ENCODE data around the gene DAAM2. TPM values are rescaled to one million over a fixed set of nuclear protein-coding genes. Genes with fewer than 3 reads are reported as not detected.

DAAM2 gene
- total RNA-seq, 6 experiments from 2014 or later: 2.2 to 9.0 (median 8.0) TPM

- Mint-ChIP-seq H3K27me3 (ENCODE audit: insufficient read depth) (peaks cover 5% of the 10 kb centered on the region; the same call in 1 of the 2 replicates), H3K27ac (peak overlapping the region; percentile 90), H3K4me3 (peak overlapping the region; percentile 67), H3K9me3 (no peaks in the 10 kb centered on the region), H3K36me3 (ENCODE audit: low read depth) (no peaks in the 10 kb centered on the region), H3K4me1 (ENCODE audit: low read depth) (peaks cover 14% of the 10 kb centered on the region)
- DNase-seq: peak; percentile 91
- TF ChIP-seq, protein P1, sequence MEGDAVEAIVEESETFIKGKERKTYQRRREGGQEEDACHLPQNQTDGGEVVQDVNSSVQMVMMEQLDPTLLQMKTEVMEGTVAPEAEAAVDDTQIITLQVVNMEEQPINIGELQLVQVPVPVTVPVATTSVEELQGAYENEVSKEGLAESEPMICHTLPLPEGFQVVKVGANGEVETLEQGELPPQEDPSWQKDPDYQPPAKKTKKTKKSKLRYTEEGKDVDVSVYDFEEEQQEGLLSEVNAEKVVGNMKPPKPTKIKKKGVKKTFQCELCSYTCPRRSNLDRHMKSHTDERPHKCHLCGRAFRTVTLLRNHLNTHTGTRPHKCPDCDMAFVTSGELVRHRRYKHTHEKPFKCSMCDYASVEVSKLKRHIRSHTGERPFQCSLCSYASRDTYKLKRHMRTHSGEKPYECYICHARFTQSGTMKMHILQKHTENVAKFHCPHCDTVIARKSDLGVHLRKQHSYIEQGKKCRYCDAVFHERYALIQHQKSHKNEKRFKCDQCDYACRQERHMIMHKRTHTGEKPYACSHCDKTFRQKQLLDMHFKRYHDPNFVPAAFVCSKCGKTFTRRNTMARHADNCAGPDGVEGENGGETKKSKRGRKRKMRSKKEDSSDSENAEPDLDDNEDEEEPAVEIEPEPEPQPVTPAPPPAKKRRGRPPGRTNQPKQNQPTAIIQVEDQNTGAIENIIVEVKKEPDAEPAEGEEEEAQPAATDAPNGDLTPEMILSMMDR (IDR thresholded peaks at IDR 0.05): no peak
Measured at GRCh38 chr6:39887692-39888450, 95.7 kb downstream of the DAAM2 start.

- TF ChIP-seq, protein P1 (IDR thresholded peaks at IDR 0.05): peak; percentile 25; the same call in 1 of the 2 replicates
- Mint-ChIP-seq H3K27me3 (ENCODE audit: insufficient read depth) (peaks cover 5% of the 10 kb centered on the region; the same call in 1 of the 2 replicates), H3K4me1 (ENCODE audit: low read depth) (peaks cover 14% of the 10 kb centered on the region), H3K36me3 (ENCODE audit: low read depth) (no peaks in the 10 kb centered on the region), H3K9me3 (no peaks in the 10 kb centered on the region), H3K4me3 (no peak overlapping the region), H3K27ac (peak overlapping the region; percentile 90)
- no peak for DNase-seq
Measured at GRCh38 chr6:39889229-39889628, 97.1 kb downstream of the DAAM2 start.

DNA sequence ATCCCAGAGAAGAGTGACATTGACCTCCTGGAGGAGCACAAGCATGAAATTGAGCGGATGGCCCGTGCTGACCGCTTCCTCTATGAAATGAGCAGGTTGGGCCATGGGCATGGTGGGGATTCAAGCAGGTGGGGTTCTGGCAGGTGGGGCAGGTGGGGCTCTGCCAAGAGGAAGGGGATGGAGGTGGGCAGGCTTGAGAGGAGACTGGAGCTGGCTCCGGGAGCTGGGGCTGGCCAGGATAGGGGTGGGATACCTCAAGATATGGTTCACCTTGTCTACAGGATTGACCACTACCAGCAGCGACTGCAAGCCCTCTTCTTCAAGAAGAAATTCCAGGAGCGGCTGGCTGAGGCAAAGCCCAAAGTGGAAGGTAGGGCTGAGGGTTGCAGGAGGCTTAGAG is 99.2 kb downstream of the DAAM2 start:
- no peak overlapping the region for H3K4me3 Mint-ChIP-seq
- no peak for DNase-seq
- H3K4me1 Mint-ChIP-seq (ENCODE audit: low read depth): peaks cover 14% of the 10 kb centered on the region
- TF ChIP-seq, protein P1 (IDR thresholded peaks at IDR 0.05): no peak
- no peaks in the 10 kb centered on the region for H3K36me3 Mint-ChIP-seq (ENCODE audit: low read depth)
- no peaks in the 10 kb centered on the region for H3K9me3 Mint-ChIP-seq
- no peak overlapping the region for H3K27ac Mint-ChIP-seq
- H3K27me3 Mint-ChIP-seq (ENCODE audit: insufficient read depth): 0 out of 2 replicates have a peak, but pooled peaks cover 2% of the 10 kb centered on the region

- Mint-ChIP-seq H3K9me3 (no peaks in the 10 kb centered on the region), H3K27ac (no peak overlapping the region), H3K4me3 (no peak overlapping the region), H3K27me3 (ENCODE audit: insufficient read depth) (no peaks in the 10 kb centered on the region; the same call in 1 of the 2 replicates), H3K4me1 (ENCODE audit: low read depth) (peaks cover 14% of the 10 kb centered on the region), H3K36me3 (ENCODE audit: low read depth) (no peaks in the 10 kb centered on the region)
- DNase-seq: no peak
- TF ChIP-seq, protein P1 (IDR thresholded peaks at IDR 0.05): no peak
Measured at GRCh38 chr6:39891976-39892375, 99.8 kb downstream of the DAAM2 start.

DNA sequence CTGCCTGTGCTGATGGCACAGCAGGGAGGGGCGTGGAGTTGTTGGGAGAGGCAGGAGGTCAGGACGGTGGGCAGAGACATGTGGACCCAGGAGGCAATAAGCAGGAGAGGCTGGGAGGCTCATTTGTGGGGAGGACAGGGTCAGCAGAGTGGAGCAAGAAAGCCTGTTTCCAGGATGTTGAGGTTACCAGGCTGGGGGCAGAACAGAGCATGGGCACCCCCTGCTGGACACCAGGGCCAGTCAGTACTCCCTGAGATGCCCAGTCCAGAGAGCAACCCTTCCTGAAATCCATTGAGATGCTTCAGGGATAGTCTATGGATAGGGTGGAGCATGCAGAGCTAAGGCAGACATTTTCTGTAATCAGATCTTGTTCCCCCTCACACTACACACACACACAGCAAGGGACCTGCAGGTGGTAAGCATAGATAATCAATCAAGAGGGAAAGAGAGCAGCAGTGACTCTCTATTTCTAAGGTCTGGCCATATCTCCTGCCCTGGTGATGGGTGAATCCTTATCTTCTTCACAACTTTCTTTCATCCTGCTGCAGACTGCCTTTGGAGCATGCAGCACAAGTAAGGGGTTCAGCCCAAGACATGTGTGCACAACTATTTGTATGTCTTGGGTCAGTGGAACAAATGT is 100.4 kb downstream of the DAAM2 start:
- Mint-ChIP-seq H3K9me3 (no peaks in the 10 kb centered on the region), H3K27ac (no peak overlapping the region), H3K27me3 (ENCODE audit: insufficient read depth) (no peaks in the 10 kb centered on the region; the same call in 1 of the 2 replicates), H3K36me3 (ENCODE audit: low read depth) (no peaks in the 10 kb centered on the region), H3K4me1 (ENCODE audit: low read depth) (peaks cover 14% of the 10 kb centered on the region), H3K4me3 (no peak overlapping the region)
- peak; percentile 57 for DNase-seq
- TF ChIP-seq, protein P1 (IDR thresholded peaks at IDR 0.05): peak; percentile 92
